Neural cell (in vitro differentiated cells): Measurements from ENCODE around the gene ESR1. TPM values are rescaled to one million over a fixed set of nuclear protein-coding genes. Genes with fewer than 3 reads are reported as not detected.

Experiments used
- H2AFZ ChIP-seq: fragments of 200-600, 300-800 bp; sonication (generic), shearing (Covaris generic); 2 replicates; pipeline ENCODE4 v1.6.0; 2014; ENCODE audit warnings: low read depth, mild to moderate bottlenecking, antibody characterized with exemption, low read length, moderate library complexity
- H3F3A ChIP-seq: fragments of 200-600 bp; shearing (Covaris generic); 2 replicates; pipeline ENCODE4 v1.6.1; 2016; ENCODE audit warnings: mild to moderate bottlenecking, moderate library complexity, mixed read lengths, antibody characterized with exemption, low read length; ENCODE audit not compliant: insufficient read depth, poor library complexity, severe bottlenecking
- H3K27ac ChIP-seq: fragments of 200-600, 300-800 bp; sonication (generic), shearing (Covaris generic); 2 replicates; pipeline ENCODE4 v1.5.1; 2014; ENCODE audit warnings: mild to moderate bottlenecking, low read length, moderate library complexity
- H3K27me3 ChIP-seq: fragments of 300-800, 200-600 bp; sonication (generic), shearing (Covaris generic); 2 replicates; pipeline ENCODE4 v1.6.0; 2014; ENCODE audit warnings: mild to moderate bottlenecking, low read depth, low read length, moderate library complexity; ENCODE audit not compliant: insufficient read depth
- H3K36me3 ChIP-seq: fragments of 300-800, 200-600 bp; sonication (generic), shearing (Covaris generic); 2 replicates; pipeline ENCODE4 v1.5.1; 2014; ENCODE audit warnings: mild to moderate bottlenecking, antibody characterized with exemption, low read length, moderate library complexity; ENCODE audit not compliant: insufficient read depth
- H3K4me2 ChIP-seq: fragments of 300-800, 200-600 bp; sonication (generic), shearing (Covaris generic); 2 replicates; pipeline ENCODE4 v1.6.0; 2014; ENCODE audit warnings: mild to moderate bottlenecking, low read length
- H3K4me3 ChIP-seq: fragments of 300-800, 200-600 bp; sonication (generic), shearing (Covaris generic); 2 replicates; pipeline ENCODE4 v1.5.1; 2014; ENCODE audit warnings: mild to moderate bottlenecking, low read length, moderate library complexity
- H3K79me2 ChIP-seq: fragments of 200-600 bp; shearing (Covaris generic); replicated peaks from 2 replicates; pipeline ENCODE4 v1.6.0; 2014; ENCODE audit warnings: mild to moderate bottlenecking, low read length, moderate library complexity; ENCODE audit not compliant: insufficient read depth
- H3K9ac ChIP-seq: fragments of 300-800, 200-600 bp; sonication (generic), shearing (Covaris generic); 2 replicates; pipeline ENCODE4 v1.6.1; 2016; ENCODE audit warnings: mild to moderate bottlenecking, low read length, mixed read lengths
- H3K9me2 ChIP-seq: fragments of 200-600 bp; shearing (Covaris generic); 2 replicates; pipeline ENCODE4 v1.6.1; 2016; ENCODE audit warnings: mild to moderate bottlenecking, low read length, mixed read lengths; ENCODE audit not compliant: insufficient read depth
- H3K9me3 ChIP-seq: fragments of 200-600, 300-800 bp; sonication (generic), shearing (Covaris generic); 2 replicates; pipeline ENCODE4 v1.6.1; 2016; ENCODE audit warnings: mild to moderate bottlenecking, mixed run types, low read length, moderate library complexity, mixed read lengths
- H4K20me1 ChIP-seq: fragments of 200-600 bp; shearing (Covaris generic); 2 replicates; pipeline ENCODE4 v1.6.1; 2016; ENCODE audit warnings: mild to moderate bottlenecking, mixed run types; ENCODE audit not compliant: insufficient read depth
- CTCF ChIP-seq: fragments of 450-650 bp; IDR thresholded peaks from 2 replicates; pipeline ENCODE4 v1.5.1; 2014; ENCODE audit warnings: antibody characterized with exemption, mild to moderate bottlenecking, moderate library complexity; ENCODE audit not compliant: poor library complexity, severe bottlenecking
- EP300 ChIP-seq: fragments of 450-650 bp; conservative IDR thresholded peaks from 2 replicates; pipeline ENCODE4 v1.6.1; 2014; ENCODE audit warnings: antibody characterized with exemption, mild to moderate bottlenecking, moderate library complexity; ENCODE audit not compliant: poor library complexity, severe bottlenecking
- EZH2 ChIP-seq: fragments of 200-600, 300-800 bp; shearing (Covaris generic), sonication (generic); IDR thresholded peaks from 2 replicates; pipeline ENCODE4 v1.6.1; 2014; ENCODE audit warnings: antibody characterized with exemption, low read length, borderline replicate concordance, mild to moderate bottlenecking; ENCODE audit not compliant: insufficient read depth, poor library complexity, severe bottlenecking
- MXI1 ChIP-seq: fragments of 450-650 bp; conservative IDR thresholded peaks from 2 replicates; pipeline ENCODE4 v1.6.1; 2014; ENCODE audit warnings: antibody characterized with exemption, mild to moderate bottlenecking; ENCODE audit not compliant: poor library complexity, severe bottlenecking
- POLR2AphosphoS5 ChIP-seq: IDR thresholded peaks from 2 replicates; pipeline ENCODE4 v1.6.1; 2012
- RAD21 ChIP-seq: fragments of 450-650 bp; conservative IDR thresholded peaks from 2 replicates; pipeline ENCODE4 v1.6.1; 2014; ENCODE audit warnings: antibody characterized with exemption, mild to moderate bottlenecking, moderate library complexity
- REST ChIP-seq: IDR thresholded peaks from 2 replicates; pipeline ENCODE4 v1.6.1; 2012; ENCODE audit warnings: borderline replicate concordance
- SMC3 ChIP-seq: fragments of 450-650 bp; conservative IDR thresholded peaks from 2 replicates; pipeline ENCODE4 v1.6.1; 2014; ENCODE audit warnings: antibody characterized with exemption, mild to moderate bottlenecking, moderate library complexity; ENCODE audit not compliant: poor library complexity
- TAF1 ChIP-seq: IDR thresholded peaks from 2 replicates; pipeline ENCODE4 v1.6.1; 2012; ENCODE audit warnings: low read depth
- polyA plus RNA-seq: library from polyadenylated mRNA; depleted of rRNA; stranded (reverse); fragments of >200 nt; gene quantifications from 2 replicates; pipeline ENCODE4 v1.2.3, GENCODE V29; 2014

ESR1 gene
- polyA plus RNA-seq, 1 donor from 2014 or later: 0.14 TPM

DNA sequence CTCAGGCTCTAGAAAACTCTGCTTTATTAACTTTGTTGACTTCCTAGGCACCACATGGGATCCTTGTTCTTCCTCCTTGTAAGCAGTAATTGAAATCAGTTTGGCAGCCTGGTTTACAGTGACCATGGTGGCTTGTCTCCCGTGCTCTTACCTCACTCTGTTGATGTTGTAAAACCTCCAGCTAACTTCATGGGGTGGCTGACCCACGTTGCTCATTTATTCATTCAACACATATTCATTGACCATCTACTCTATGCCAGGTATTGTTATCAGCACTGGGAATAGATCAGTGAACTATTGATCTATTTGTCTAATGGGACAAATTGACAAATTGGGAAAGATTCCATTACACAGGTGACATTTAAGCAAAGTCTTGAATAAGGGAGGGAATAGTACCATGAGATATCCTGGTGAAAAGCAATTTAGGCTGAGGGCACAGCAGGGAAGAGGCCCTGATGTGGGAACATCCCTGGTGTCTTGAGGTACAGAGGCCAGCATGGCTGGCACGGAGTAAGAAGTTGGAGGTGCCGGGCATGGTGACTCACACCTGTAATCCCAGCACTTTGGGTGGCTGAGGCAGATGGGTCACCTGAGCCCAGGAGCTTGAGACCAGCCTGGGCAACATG lies 19.1 kb downstream of the ESR1 start:
- Histone ChIP-seq H3K27me3 (no peaks in the 10 kb centered on the region), H4K20me1 (no peaks in the 10 kb centered on the region), H3K9ac (no peak overlapping the region), H3K9me3 (no peaks in the 10 kb centered on the region), H2AFZ (no peak overlapping the region), H3F3A (no peaks in the 10 kb centered on the region), H3K27ac (no peak overlapping the region), H3K79me2 (no peaks in the 10 kb centered on the region), H3K4me3 (no peak overlapping the region), H3K4me2 (no peak overlapping the region), H3K36me3 (no peaks in the 10 kb centered on the region), H3K9me2 (no peaks in the 10 kb centered on the region)
- no peak for TF ChIP-seq EZH2
- TF ChIP-seq TAF1: no peak
- no peak for TF ChIP-seq CTCF
- no peak for TF ChIP-seq SMC3
- no peak for TF ChIP-seq REST
- no peak for TF ChIP-seq MXI1
- no peak for TF ChIP-seq POLR2AphosphoS5
- TF ChIP-seq RAD21: no peak
- TF ChIP-seq EP300: no peak

GRCh38 chr6:151832710-151833109 lies 25.2 kb downstream of the ESR1 start:
- no peak overlapping the region for H3K4me2 ChIP-seq
- no peaks in the 10 kb centered on the region for H4K20me1 ChIP-seq
- no peak overlapping the region for H2AFZ ChIP-seq
- H3K4me3 ChIP-seq: no peak overlapping the region
- no peaks in the 10 kb centered on the region for H3K27me3 ChIP-seq
- H3K9ac ChIP-seq: no peak overlapping the region
- H3K36me3 ChIP-seq: no peaks in the 10 kb centered on the region
- no peaks in the 10 kb centered on the region for H3K9me2 ChIP-seq
- TF ChIP-seq EZH2 (no peak), POLR2AphosphoS5 (no peak), EP300 (no peak), RAD21 (no peak), REST (no peak), CTCF (no peak), MXI1 (no peak), SMC3 (no peak), TAF1 (no peak)
- no peaks in the 10 kb centered on the region for H3K79me2 ChIP-seq
- H3K9me3 ChIP-seq: no peaks in the 10 kb centered on the region
- H3F3A ChIP-seq: no peaks in the 10 kb centered on the region
- H3K27ac ChIP-seq: no peak overlapping the region
